Right lobe of liver (tissue), 6 donors: ENCODE data around the gene FYN. TPM values are rescaled to one million over a fixed set of nuclear protein-coding genes. Genes with fewer than 3 reads are reported as not detected.

ENCODE experiments used
- ATAC-seq, 4 donors: fragments of 200-7000 bp; cut with Tn5 transposase; one replicate each; pipeline ENCODE4 v1.9.1; 2020; ENCODE audit warnings: mild to moderate bottlenecking in 4 of 4, moderate library complexity in 4 of 4
- DNase-seq, 3 donors: peaks; one replicate each; pipeline ENCODE4 v3.0.0-alpha.2; 2020
- H3K27ac ChIP-seq, 3 donors: fragments of 200-600 bp; one replicate each; pipeline ENCODE4 v1.8.0; 2022
- H3K27me3 ChIP-seq, 2 donors: fragments of 200-600 bp; one replicate each; pipeline ENCODE4 v1.8.0; 2022
- H3K36me3 ChIP-seq, 4 donors: fragments of 200-600 bp; sonication (generic) in 1 of 4; one replicate each; pipeline versions ENCODE4 v1.5.1 to v1.8.0; 2017 to 2022; ENCODE audit warnings: control low read depth in 1 of 4
- H3K4me1 ChIP-seq, 4 donors: fragments of 200-600 bp; sonication (generic) in 1 of 4; one replicate each; pipeline versions ENCODE4 v1.5.1 to v1.8.0; 2017 to 2022; ENCODE audit warnings: control low read depth in 1 of 4
- H3K4me3 ChIP-seq, 3 donors: fragments of 200-600 bp; one replicate each; pipeline ENCODE4 v1.8.0; 2022
- H3K9me3 ChIP-seq, 4 donors: fragments of 200-600 bp; sonication (generic) in 1 of 4; one replicate each; pipeline versions ENCODE4 v1.5.1 to v1.8.0; 2017 to 2022; ENCODE audit warnings: control low read depth in 1 of 4
- CTCF ChIP-seq, 4 donors: fragments of 200-600 bp in 3 of 4; fragments of 450-650 bp in 1 of 4; IDR thresholded peaks; one replicate each; pipeline versions ENCODE4 v1.5.1 to v1.8.0; 2016 to 2022; ENCODE audit warnings: antibody characterized with exemption in 4 of 4, mild to moderate bottlenecking in 2 of 4
- POLR2A ChIP-seq: fragments of 450-650 bp; IDR thresholded peaks from one replicate; pipeline ENCODE4 v1.6.1; 2017; ENCODE audit warnings: antibody characterized with exemption, mild to moderate bottlenecking
- WGBS: methylation state at CpG from one replicate; pipeline ENCODE4 v1.1.6; 2018; ENCODE audit warnings: low coverage, low lambda C conversion rate; ENCODE audit not compliant: insufficient coverage; ENCODE audit errors: missing lambda C conversion rate; 5-methylcytosine and 5-hydroxymethylcytosine counted together
- intact Hi-C, 2 donors: fragments of 100-400 bp; cut with DNase I; formaldehyde crosslinking; loops; one replicate each; pipeline versions ENCODE4 v1.11.2 to v1.14.1; 2022
- total RNA-seq, 6 experiments: library from RNA; depleted of rRNA in 2 of 6; stranded (reverse); fragments of >200 nt in 2 of 6; fragmentation: NEBNext Ultra II Directional in 3 of 6; extraction: Animal tissue kit (Norgen Biotek cat#: 25700) in 3 of 6; gene quantifications; one replicate each; pipeline versions ENCODE4 v1.1.0 to v1.2.4, GENCODE V29; 2016 to 2023
- donor health status: DM: no; HTN: yes; CAD: no.
- donor health status: DM: no; HTN: no; CAD: no.
- donor health status: DM: no; HTN: no; CAD: no.
- donor health status: DM: no; HTN: yes; CAD: no.
- donor health status: DM: no; HTN: yes; CAD: no.

FYN gene
- total RNA-seq, 6 experiments from 2014 or later = 16.8 to 33.7 (median 23.5) TPM

GRCh38 chr6:111761212-111761611, 112.0 kb downstream of the FYN start:
- 44% methylated on average over 2 of the region's 2 CpGs for WGBS
- Histone ChIP-seq H3K36me3 (no peaks in the 10 kb centered on the region), H3K4me3 (no peak overlapping the region), H3K27ac (no peak overlapping the region), H3K4me1 (no peaks in the 10 kb centered on the region), H3K27me3 (no peaks in the 10 kb centered on the region), H3K9me3 (no peaks in the 10 kb centered on the region)
- TF ChIP-seq POLR2A = no peak
- TF ChIP-seq CTCF (IDR thresholded peaks at IDR 0.05) = no peak
- ATAC-seq (no peak), DNase-seq (no peak)
- intact Hi-C loops = no loop called here

GRCh38 chr6:111759836-111760785, 113.1 kb downstream of the FYN start:
- intact Hi-C loops = no loop called here
- ATAC-seq = peak in 2 of 4 donors; percentile 12 to 15
- 46% methylated on average over 13 of the region's 18 CpGs for WGBS
- Histone ChIP-seq H3K27ac (no peak overlapping the region), H3K9me3 (no peaks in the 10 kb centered on the region), H3K36me3 (no peaks in the 10 kb centered on the region), H3K4me3 (peak overlapping the region in 1 of 3 donors; percentile 3), H3K27me3 (no peaks in the 10 kb centered on the region), H3K4me1 (no peaks in the 10 kb centered on the region)
- no peak for DNase-seq
- TF ChIP-seq POLR2A (no peak), CTCF (IDR thresholded peaks at IDR 0.05) (no peak)

- Histone ChIP-seq H3K4me1 (no peaks in the 10 kb centered on the region), H3K27ac (peak overlapping the region in 2 of 3 donors; percentile 36 to 57), H3K9me3 (no peaks in the 10 kb centered on the region), H3K27me3 (no peaks in the 10 kb centered on the region), H3K4me3 (peak overlapping the region in 1 of 3 donors; percentile 3), H3K36me3 (no peaks in the 10 kb centered on the region)
- intact Hi-C loops = no loop called here
- no peak for TF ChIP-seq POLR2A
- TF ChIP-seq CTCF (IDR thresholded peaks at IDR 0.05) = no peak
- peak in 2 of 4 donors; percentile 21 to 36 for ATAC-seq
- DNase-seq = no peak
- WGBS = 64% methylated on average over 10 of the region's 10 CpGs
Measured at GRCh38 chr6:111759331-111759835, 113.9 kb downstream of the FYN start.

GRCh38 chr6:111758608-111759329, 114.5 kb downstream of the FYN start:
- H3K4me1 ChIP-seq = no peaks in the 10 kb centered on the region
- intact Hi-C loops = no loop called here
- TF ChIP-seq POLR2A (no peak), CTCF (IDR thresholded peaks at IDR 0.05) (no peak)
- no peaks in the 10 kb centered on the region for H3K27me3 ChIP-seq
- peak overlapping the region in 2 of 3 donors; percentile 36 to 57 for H3K27ac ChIP-seq
- WGBS = 74% methylated on average over 11 of the region's 11 CpGs
- ATAC-seq (no peak), DNase-seq (no peak)
- no peaks in the 10 kb centered on the region for H3K9me3 ChIP-seq
- no peak overlapping the region for H3K4me3 ChIP-seq
- H3K36me3 ChIP-seq = no peaks in the 10 kb centered on the region
